RWPE1 (cell line): ENCODE data around the gene FBXO40.

Experiments
- CTCF ChIA-PET: fragments of 350-600 bp; sonication (Branson Sonifier 250); formaldehyde crosslinking; extraction: SDS; loops from one replicate; lab custom pipeline; 2021; lab: Yijun Ruan, JAX
- POLR2A ChIA-PET: fragments of 400-600 bp; formaldehyde crosslinking; extraction: SDS; loops from one replicate; lab custom pipeline; 2020; ENCODE audit warnings: antibody characterized with exemption; ENCODE audit not compliant: low non-redundant PET; lab: Yijun Ruan, JAX
- DNase-seq: peaks from one replicate; pipeline ENCODE4 v3.0.0; 2012; ENCODE audit warnings: low spot score
- H3K27ac ChIP-seq: fragments of 450-650 bp; 2 replicates; pipeline ENCODE4 v1.5.1; 2017
- CTCF ChIP-seq: fragments of 450-650 bp; conservative IDR thresholded peaks from 2 replicates; pipeline ENCODE4 v1.5.1; 2017; ENCODE audit warnings: low read depth, mild to moderate bottlenecking

FBXO40 gene

GRCh38 chr3:121592856-121593702, at the start of gene FBXO40:
Gene FBXO40, plus strand, starts transcription at chr3:121593379. Its CDS starts 27,197 bp downstream, at chr3:121620576.
- TF ChIP-seq CTCF = no peak
- ChIA-PET CTCF (no interaction called here), POLR2A (no interaction called here)
- H3K27ac ChIP-seq = no peak within 1 kb of the TSS
- no peak for DNase-seq

GRCh38 chr3:121545049-121545573, 48.1 kb upstream of the FBXO40 start:
- no peak for TF ChIP-seq CTCF
- CTCF ChIA-PET = interaction anchor here (1.2 kb wide), 1 partner anchor 714 kb away, joined by 5 read pairs; no protein-coding TSS in a partner anchor
- peak overlapping the region; percentile 71 for H3K27ac ChIP-seq
- POLR2A ChIA-PET = no interaction called here
- DNase-seq = peak; percentile 41

GRCh38 chr3:121545574-121546455, 47.4 kb upstream of the FBXO40 start, which contains the start of gene POLQ:
Gene POLQ, minus strand, starts transcription at chr3:121545988. Its CDS starts 111 bp downstream, at chr3:121545877.
- peak; percentile 92 for DNase-seq
- no peak for TF ChIP-seq CTCF
- ChIA-PET POLR2A (interaction anchor here (0.6 kb wide), 1 partner anchor 1339 kb away, joined by 4 read pairs; no protein-coding TSS in a partner anchor), CTCF (interaction anchor here (1.2 kb wide), 1 partner anchor 713 kb away, joined by 5 read pairs; no protein-coding TSS in a partner anchor)
- H3K27ac ChIP-seq = peak within 1 kb of the TSS; percentile 71

GRCh38 chr3:121552379-121552778, 40.8 kb upstream of the FBXO40 start:
- no peak for DNase-seq
- ChIA-PET CTCF (no interaction called here), POLR2A (no interaction called here)
- H3K27ac ChIP-seq = no peak overlapping the region
- no peak for TF ChIP-seq CTCF

GRCh38 chr3:121552797-121553196, 40.4 kb upstream of the FBXO40 start:
- no peak for TF ChIP-seq CTCF
- H3K27ac ChIP-seq = no peak overlapping the region
- no peak for DNase-seq
- ChIA-PET CTCF (interaction anchor here (0.6 kb wide), 1 partner anchor 299 kb away, joined by 3 read pairs; no protein-coding TSS in a partner anchor), POLR2A (no interaction called here)
